NOMO-1 (cell line): Measurements from ENCODE around the gene GRAMD2A.

Experiments used
- DNase-seq, 2 experiments: peaks; one replicate each; lab custom pipeline; 2025; ENCODE audit not compliant: unreplicated experiment in 2 of 2; lab: John Stamatoyannopoulos, UW

GRAMD2A gene

DNA sequence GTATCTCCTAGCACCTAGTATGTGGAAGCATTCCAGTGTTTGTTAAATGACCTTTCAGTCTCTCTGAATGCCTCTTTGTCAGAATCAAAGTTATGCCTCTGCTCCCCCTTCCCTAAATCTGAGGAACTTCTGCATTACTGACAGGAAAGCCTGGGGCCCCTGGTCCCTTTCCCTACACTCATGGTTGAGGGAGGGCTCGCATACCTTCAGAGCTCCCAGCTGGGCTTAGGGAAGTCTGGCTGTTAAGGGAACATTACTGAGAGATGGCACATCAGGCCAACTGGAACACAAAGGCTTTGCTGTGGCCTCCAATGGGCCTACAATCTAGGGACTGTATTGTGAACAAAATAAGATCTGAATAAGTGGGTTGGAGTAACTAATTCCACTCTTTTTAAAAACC, 23.1 kb upstream of the GRAMD2A start:
- no peak for DNase-seq

DNA sequence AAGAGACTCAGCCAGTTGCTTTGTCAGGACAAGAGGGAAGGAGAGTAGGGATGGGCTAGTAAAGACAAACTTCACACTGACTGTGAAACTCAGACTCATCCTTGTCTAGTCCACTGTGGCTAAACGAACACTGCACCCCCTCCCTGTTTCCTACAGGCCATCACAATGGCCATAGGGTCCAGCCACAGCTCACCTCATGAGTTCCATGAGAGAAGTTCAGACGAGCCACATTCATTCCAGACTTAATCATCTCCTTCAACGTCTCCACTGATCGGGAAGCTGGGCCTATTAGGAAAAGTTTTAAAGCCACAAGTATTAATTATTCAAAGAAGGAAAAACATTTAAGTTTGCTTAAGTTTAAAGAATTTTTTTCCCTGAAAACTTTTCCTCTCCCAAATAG, 19.6 kb upstream of the GRAMD2A start:
- no peak for DNase-seq

DNA sequence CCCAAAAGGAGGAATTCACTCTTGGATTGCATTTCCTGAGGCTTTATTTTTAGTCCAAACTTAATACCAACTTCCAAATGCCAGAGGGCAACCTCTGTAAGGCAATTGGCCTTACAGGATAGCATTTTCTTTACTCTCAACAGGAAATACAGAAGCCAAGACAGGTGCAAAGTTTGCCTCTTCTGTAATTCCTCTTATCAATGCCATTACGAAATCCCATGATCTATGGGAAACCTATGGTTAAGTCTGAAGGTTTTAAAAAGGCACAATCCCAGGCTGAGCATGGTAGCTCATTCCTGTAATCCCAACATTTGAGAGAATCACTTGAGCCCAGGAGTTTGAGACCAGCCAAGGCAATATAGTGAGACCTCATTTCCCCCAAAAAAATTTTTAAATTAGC, 18.5 kb upstream of the GRAMD2A start:
- no peak for DNase-seq

DNA sequence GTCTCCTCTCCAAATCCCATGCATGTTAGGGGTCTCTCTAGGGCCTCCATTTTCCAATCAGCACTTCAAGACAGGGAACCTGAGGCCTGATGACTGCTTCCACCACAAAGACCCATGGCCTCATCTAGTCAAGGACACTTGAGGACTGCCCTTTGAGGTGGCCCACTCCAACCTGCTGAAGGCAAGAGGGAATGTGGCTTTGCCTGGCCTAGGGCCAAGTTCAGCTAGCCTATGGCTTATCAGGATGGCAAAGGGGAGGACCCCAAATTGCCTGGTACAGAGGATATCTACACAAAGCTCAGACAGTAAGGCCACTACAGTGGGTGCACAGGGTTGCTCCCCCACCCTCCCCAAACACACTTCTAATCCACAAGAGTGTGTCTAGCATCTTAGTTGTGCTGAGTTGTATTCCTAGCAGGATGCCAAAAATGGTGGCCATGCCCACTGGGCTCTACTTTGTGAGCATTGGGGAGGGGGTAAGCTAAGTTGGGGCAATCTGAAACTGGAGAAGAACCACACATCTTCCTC, 10.0 kb upstream of the GRAMD2A start:
- DNase-seq: no peak

DNA sequence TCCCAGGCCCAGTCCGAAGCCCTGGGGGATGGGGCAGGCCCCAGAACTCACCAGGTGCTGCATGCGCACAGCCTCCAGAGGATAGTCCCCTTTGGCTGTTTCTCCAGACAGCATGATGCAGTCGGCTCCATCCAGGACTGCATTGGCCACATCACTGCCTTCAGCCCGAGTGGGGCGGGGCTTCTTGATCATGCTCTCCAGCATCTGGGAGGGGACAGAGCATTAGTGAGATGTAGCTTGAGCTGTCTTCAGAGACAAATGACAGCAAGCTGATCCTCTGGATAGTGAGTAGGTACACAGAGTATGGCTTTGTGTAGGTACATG, 9.1 kb upstream of the GRAMD2A start:
- DNase-seq: no peak

DNA sequence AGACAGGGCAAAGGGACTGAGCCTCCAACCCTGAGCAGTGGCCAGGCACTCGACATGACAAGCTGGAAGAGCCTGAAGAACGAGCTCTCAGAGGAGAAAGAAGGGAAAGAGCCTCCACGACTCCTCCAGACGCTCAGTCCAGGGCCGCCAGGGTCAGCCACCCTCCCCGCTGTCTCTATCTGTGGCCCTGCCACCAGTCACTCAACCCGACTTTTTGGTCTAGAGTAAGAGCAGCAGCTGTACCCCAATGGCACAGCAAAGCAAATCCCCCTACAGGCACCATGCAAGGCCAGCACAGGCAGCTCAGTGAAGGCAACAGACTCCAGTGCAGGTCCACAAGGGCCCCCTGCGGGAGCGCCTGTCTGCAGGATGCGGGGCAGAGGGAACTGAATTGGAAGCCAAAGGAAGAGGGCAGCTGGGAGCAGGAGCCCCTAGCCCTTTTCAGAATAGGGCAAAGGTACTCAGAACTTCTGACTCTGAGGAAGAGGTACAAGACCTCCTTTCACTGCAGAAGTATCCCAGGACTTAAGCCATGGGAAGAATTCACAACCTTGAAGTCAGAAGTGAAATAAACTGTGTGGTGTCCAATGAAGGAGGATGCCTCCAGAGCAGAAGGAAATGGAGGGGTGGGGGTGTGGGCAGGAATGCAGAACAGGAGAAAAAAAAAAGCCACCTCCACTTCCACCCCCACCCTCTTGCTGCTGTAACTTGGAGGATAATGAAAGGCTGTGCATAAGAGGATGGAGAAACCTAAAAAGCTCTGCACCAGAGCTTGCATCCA, 8.5 kb upstream of the GRAMD2A start:
- DNase-seq: no peak

DNA sequence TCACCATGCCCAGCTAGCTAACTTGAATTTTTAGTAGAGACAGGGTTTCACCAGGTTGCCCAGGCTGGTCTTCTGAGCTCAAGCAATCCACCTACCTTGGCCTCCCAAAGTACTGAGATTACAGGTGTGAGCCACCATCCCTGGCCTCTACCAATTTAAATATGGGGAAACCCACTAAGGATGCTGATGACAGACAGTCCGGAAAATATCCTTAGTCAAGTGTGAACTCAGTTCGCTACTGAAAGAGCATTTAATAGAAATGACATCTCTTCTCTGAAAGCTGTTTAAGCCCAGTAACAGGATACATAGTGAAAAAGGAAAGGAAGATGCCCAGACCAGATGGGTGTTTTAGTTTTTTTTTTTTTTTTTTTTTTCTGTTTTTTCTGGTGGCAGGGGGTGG, 7.7 kb upstream of the GRAMD2A start:
- DNase-seq: no peak

DNA sequence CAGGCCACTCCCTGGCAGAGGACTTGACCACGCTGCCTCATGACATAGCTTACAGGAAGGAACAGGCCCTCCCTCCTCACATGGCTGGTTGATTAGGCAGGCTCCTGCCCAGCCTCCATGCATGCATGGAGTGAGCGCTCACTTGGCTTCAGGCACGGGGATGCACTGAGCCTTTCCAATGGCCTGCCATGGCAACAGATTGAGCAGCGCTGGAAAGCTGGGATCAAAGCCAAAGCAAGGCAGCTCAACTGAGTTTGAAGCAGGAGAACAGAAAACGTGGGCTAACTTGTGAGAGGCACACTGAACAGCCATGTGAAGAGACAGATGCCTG, 5.9 kb upstream of the GRAMD2A start:
- DNase-seq: no peak

DNA sequence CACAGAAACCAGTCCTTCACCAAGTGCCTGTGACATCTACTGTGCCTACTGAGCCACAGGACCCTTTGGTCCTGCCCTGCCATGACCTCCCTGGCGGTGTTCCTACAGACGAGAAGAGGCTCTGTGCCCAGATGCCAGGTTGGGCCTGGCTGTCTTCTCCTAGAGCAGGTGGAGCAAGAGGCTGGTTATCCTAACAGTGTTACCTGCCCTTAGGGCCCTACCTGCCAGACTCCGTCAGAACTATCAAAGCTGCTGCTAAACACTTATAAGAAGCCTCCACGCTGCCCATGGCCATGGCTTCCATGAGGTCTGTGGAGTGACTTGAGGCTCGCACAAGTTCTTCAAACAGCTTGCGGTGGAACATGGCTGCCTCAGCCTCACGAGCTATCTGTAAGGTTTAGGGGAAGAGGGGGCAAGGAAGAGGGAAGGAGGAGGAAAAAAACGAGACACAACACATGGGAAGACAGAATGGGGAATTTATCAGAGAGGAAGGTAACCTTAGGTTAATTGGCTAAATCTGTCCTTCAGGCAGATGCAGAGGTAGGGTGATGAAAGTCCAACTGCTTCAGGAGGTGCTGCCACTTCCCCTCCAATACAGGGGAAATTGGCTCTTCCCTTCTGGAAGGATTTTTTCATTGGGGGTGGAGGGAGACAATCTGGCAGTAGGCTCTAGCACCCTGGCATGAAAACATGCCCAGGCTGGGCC, 5.4 kb upstream of the GRAMD2A start:
- DNase-seq: no peak

DNA sequence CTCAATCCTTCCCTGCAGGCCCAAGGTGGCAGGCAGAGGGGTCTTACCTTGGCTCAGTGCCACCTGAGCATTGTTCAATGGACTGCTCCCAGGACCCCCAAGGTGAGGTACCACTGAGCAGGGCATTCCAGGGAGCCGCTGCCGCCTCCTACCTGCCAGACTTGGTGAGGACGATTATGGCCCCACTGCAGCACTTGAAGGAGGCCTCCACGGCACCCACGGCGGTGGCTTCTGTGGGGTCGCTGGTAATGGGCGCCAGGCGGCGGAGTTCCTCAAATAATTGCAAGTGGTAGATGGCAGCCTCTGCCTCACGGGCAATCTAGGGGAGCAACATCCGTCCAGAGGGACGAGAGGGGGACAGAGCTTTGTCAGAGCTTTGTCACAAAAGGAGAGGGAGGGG, 4.7 kb upstream of the GRAMD2A start:
- DNase-seq: no peak

DNA sequence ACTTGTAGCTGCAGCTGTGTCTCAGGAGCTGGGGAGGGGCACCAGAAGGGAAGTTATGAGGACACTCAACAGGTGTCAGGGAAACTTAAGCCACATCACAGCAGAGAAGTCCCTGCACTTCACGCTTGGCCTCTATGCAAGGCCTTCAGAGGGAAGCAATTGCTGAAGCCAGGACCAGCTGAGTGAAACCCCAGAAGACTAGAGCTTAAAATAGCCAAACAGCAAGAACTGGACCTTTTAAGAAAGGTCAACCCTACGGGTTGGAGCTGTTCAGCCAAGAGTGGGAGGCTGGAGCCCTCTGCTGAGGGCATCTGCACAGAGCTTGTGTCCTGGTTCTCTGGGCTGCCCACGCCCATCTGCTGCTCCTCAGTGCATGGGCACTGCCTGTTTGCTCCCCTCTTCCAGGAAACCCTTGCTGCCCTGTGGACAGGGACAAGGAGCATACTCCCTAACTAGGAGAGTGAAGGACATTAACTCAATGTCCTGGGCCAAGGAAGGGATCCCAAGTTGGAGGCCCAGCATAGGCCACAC, 3.9 kb upstream of the GRAMD2A start:
- DNase-seq: no peak

DNA sequence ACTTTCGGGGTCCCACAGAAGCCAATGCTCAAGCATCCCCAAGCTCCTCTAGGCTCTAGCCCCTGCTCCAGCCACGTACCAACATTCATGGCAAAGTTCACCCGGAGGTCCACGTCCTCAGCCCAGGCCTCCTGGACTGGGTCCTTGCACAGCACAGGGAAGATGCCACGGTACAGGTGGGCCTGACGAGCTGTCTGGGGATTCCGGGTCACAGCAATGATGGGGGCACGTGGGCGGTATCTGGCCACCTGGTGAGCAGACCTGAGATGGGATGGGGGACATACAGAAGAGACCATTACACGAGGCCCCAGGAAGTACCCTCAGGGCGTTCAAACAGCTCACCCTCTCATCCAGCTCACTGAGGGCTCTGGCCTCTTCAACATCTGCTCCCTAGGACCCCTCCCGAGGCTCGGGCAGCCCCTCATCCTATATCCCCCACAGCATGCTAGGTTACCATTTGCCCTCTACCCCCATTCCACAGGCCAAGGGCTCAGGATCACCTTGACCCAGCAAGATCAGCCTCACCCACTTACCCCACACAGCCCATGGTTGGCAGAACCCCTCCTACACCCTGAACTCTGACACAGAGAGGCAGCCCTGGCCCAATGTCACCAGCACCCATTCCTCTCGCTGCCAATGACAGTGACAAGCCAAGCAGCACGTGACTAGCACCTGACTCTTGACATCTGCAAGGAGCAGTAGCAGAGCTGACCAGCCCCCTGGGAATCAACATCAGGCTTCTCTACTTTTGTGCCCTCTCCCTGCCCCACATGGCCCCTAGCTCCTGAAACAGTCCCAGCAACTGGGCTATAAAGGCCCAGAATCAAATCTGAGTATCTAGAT, 3.0 kb upstream of the GRAMD2A start:
- DNase-seq: no peak

DNA sequence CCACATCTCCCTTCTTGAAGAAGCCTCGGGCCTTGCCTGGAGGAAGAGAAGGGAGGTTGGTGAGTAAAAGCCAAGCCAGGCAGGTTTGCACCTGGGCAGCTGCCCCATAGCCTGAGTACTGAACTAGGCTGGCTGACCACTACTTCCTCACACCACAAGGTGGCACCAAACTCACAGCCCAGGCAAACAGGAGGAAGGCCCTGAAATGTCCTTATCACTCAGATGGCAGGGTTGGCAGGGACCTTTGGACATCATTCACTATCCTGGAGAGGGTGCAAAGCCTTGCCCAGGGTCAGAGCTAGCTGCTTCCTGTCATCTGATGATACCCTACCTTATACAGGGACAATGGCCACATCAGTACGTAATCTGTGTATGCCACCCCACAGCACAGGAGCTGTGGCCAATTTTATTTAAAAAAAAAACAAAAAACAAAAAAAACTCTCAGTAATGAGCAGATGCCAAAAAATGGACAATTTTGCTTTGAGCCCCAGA, 2.2 kb upstream of the GRAMD2A start:
- DNase-seq: peak; percentile 56 to 61

DNA sequence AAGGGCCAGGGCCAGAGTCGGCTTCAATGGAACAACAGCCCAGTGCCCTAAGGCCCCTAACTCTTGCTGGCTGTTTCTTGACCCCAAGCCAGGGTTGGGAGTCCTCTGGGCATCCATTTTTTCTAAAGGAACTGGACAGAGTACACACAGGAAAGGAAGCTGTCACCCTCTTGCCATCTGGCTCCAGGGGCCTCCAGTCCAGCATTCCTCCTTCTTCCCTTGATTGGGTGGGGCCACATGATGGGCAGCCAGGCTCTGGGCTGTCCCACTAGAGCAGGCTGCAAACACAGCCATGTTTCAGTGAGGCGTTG, 1.6 kb upstream of the GRAMD2A start:
- DNase-seq: no peak

DNA sequence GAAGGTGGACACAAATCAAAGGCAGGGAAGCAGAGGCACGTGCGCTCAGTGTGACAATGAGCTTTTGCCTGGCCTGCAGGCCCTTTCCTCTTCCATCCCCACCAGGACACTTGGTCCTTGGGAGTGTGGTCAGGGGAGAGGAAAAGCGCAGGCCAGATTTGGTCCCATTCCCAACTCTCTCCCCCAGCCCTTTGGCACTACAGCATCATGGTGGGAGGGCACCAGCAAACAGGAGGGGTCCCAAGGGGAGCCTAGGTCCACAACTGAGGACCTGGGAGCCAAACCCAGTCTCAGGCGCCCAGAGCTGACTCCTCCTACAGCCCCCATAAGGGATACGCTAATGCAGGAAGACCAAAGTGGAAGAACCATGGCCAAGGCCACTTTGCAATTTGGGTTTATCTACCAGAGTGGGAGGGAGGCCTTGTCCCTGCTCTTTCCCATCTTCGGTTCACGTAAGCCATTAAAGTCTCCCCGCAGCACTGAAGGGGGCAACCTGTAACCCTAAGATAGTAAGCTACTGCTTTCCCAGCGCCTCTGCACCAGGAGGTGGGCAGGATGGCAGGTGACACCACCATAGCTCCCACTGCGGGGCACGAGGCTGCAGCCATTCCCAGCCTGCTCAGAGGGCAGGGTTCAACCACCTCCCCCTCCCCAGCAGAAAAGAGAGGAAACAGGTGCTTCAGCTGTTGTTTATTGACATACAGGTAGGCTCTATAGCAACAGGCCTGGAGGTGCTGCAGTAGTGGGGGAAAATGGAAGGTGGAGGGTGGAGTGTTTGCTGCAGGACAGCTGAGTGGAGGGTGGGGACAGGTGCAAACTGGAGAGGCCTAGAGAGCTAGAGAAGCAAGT, 993 bp upstream of the GRAMD2A start:
- DNase-seq: no peak

DNA sequence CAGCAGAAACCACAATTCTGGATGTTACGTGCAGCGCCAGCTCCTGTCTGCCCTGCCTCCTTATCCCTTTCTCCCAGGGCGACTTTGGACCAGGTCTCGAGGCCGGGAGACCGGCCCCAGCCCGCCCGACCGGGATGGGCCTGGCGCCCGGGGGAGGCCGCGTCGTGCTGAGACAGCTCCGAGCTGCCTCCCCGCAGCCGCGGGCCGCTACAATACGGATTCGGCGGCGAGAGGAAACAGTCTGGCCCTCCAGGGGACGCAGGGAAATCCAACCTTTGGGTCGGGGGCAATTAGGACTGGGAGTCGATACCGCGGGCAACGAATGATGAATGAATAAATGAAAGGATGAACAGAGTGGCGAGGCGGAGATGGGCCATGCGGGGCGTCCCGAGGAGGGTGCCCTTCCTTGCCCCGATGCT, 537 bp downstream of the GRAMD2A start:
- DNase-seq: no peak

DNA sequence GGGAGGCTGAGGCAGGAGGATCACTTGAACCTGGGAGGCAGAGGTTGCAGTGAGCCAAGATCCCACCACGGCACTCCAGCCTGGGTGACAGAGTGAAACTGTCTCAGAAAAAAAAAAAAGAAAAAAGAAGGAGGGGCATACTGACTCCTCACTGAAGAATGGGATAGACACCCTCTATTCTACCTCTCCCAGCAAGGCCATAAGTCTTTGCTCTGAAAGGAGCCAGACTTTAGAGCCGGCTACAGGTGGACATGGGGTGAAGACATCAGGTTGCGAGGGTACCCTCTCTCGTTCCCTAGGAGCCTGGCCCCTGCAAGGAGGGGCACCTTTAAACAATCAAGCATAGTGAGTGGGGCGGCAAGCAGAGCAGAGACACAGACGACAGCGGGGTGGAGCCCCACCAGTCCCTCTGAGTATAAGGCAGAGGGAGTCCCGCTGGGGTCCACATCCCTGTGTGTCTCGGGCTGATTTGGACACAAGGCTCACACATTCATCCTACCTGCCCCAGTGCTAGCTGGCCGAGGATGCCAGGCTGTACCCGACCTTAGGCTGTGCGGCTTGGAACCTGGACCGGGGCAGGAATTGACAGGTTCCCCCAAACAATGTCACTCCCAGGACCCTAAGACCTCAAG, 1.1 kb downstream of the GRAMD2A start:
- no peak for DNase-seq

DNA sequence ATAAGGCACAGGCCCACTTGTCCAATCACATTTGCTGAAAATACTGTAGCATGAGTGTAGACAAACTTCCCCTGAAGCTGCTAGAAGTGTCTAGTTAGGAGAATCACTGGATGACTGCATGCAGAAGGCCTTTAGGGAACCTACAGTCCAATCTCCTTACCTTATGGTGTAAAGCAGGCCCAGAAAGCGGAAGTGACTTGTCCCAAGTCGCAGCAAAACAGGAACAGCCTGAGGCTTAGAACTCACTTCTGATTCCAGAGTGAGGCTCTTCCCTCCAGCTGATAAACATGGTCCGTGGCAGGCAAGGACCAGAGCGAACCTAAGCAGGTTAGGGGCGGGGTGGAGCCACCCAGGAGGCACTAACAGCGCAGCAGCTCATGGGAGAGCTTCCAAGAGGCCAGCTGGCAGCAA, 2.5 kb downstream of the GRAMD2A start:
- peak; percentile 87 to 96 for DNase-seq

DNA sequence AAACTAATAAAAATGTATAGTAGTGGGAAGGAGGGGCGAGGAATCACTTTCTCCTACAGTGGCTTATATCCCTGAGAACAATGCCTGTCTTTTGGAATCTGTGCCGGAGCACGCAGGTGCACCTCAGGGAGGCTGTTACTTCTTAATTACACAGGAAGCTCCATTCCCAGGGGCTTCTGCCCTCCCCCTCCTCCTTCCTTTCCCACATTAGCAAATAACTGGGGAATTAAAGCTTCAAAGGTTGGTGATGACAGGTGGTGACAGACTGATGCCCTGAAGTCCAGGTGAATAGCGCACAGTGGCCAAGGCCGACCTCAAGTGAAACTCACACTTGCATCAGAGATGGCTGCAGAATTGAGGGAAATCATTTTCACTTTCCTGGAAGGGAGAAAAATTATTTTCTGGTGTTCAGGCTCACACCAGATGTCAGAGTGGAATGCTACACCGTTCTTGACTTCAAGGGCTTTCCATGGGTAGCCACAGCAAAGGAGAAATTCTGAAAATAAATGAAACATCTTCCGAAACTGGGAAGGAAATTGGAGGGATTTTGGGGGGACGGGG, 3.7 kb downstream of the GRAMD2A start:
- DNase-seq: no peak

DNA sequence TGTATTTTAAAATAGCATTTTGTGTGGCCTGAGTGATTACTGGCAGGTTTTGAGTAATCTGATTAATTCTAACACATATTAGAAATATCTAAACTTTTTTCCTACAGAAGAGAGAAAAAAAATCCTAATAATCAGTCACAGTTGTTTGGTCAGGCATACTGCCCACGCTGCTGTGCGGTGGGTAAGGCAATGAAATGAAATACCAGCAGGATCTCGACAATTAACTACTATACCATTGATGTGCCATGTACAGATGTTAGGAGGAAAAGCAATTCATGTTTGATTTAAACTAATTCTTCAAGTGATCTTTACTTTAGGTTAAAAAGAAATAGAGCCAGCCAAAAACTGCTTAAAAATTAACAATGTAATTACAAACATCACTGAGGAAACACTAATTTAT, 5.2 kb downstream of the GRAMD2A start:
- no peak for DNase-seq
